Stimulated activated CD8-positive, alpha-beta memory T cell treated with anti-CD3 and anti-CD28 coated beads, Interleukin-2, amount 100 ng/mL, for 48 hours (primary cell): ENCODE measurements around the gene ARHGAP10.
"Not testable (repeated sequence)": the region's sequence is repeated elsewhere in the genome, so short reads cannot be mapped to it uniquely, and the experiment has no call there.

Experiments
- DNase-seq, 2 donors: peaks; one replicate each; pipeline ENCODE4 v3.0.0-alpha.2; 2020; ENCODE audit warnings: low read depth in 2 of 2

ARHGAP10 gene

DNA sequence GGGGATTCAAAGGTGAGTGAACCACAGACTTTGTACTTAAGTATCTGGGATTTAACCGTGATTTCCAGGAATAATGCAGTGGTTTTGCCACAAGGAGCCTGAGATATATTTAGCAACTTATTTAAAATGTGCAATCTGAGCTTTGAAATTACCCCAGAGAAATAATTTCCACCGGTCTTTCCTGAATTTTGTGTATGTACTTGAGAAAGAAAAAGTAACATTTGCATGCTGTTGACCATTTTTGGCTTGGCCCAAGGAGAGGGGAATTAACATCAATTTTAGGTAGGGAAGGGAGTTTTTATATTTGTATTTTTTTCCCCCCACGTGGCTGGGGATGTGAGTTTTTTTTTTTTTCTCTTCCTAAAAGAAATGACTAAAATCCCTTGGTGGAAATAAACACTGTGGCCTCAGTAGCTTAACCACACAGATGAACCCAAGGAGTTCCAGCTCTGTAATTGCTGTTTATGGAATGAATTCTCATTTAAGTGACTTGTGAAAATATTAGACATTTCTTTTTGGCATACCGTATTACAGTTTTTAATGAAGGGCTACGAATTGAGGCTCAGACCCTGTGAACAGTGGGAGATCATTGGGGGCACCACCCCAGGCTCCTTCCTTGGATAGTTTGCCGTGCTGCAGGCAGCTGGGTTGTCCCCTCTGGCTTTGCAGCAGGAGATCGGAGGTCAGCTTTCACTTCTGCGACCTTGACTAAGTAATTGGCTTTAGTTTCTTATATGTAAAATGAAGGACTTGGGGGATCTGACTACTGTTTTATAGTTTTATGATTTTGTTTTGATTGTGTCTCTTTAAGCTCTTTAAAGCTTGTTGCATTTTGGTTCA is 116.1 kb downstream of the ARHGAP10 start:
- no peak for DNase-seq

DNA sequence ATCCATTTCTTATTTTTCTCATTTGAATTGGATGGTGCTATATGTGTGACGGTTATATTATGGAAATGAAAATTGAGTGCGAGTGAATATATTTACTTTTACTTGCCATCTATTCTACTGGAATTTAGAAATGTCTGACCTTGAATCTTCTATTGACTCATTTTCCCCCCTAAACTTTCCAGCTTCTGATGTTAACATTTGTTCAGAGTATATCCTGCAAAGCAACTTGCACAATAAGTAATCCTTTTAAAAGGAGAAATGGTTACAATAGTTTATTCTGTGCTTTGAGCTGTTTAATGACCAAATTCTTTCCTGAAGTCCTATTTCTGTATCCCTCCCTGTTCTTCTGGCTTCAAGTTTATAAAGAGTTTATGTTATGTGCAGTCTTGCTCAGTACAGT is 116.7 kb downstream of the ARHGAP10 start:
- no peak for DNase-seq

- no peak for DNase-seq
Observed at GRCh38 chr4:147851135-147851534, 119.2 kb downstream of the ARHGAP10 start.

GRCh38 chr4:147853706-147854105 is 121.8 kb downstream of the ARHGAP10 start:
- no peak for DNase-seq

DNA sequence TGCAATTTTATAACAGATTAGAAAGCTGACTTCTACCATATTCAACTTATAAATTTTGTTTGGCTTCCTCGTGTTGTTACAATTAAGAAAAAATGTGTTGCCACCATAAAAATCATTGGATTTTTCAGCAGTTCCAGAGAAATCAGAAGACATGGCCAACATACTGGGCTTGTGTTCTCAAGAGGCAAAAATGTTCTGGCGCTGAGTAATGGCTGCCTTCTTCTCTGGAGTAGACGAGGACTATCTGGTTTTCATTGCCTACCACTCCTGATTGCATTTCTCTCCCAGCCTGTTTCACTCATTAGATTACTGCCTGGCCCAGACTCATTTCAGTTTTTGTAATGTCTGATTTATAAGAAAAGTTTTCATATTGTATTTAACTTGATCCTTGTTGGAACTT is 122.3 kb downstream of the ARHGAP10 start:
- no peak for DNase-seq

GRCh38 chr4:147855571-147856009 is 123.7 kb downstream of the ARHGAP10 start:
- no peak for DNase-seq

DNA sequence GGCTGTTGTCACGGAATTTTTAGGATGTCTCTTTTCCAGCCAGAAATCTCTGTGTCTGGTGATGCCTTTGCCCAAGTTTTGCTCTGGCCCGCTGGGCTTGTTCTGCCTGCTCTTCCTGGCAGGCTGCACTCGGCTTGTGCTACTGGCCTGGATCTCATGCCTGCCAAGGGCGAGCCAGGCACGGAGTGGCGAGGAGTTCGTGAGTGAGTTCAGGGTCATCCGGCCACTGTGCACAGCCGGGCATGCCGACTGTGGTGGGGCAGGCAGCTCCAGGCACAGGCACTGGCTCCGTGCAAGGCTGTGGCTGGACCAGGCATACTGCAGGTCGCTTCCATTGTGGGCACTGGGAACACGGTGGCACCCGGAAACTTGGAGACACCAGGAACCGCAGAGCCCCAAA is 129.1 kb downstream of the ARHGAP10 start:
- no peak for DNase-seq

DNA sequence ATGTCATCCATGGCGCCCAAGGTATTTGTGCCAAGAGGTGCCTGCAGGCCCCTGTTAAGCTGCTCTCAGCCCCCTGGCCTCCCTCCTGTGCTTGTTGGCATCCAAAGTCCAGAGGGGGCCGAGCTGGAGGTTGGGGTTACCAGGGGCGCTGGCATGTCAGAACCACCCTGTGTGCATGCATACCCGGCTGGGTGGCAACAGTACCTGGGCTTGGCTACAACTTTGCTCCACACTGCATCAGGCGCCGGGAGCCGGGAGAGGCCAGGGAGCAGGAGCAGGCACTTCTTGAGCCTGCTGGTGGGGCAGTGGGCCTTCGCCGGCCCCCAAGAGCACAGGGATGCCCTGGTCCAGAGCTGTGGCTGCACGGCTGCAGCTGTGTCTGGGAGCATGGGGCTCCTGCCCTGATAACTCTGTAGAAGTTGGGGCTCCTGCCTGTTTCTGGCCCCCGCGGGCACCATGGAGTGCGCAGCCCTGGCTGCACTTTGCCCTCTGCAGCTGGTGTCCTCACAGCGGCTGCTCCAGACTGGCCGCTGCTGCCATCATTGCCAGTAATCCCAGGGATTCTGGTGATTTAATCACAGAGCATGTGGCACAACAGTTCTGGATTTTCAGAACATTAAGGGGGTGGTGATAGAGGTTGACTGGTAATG is 130.3 kb downstream of the ARHGAP10 start:
- no peak for DNase-seq

DNA sequence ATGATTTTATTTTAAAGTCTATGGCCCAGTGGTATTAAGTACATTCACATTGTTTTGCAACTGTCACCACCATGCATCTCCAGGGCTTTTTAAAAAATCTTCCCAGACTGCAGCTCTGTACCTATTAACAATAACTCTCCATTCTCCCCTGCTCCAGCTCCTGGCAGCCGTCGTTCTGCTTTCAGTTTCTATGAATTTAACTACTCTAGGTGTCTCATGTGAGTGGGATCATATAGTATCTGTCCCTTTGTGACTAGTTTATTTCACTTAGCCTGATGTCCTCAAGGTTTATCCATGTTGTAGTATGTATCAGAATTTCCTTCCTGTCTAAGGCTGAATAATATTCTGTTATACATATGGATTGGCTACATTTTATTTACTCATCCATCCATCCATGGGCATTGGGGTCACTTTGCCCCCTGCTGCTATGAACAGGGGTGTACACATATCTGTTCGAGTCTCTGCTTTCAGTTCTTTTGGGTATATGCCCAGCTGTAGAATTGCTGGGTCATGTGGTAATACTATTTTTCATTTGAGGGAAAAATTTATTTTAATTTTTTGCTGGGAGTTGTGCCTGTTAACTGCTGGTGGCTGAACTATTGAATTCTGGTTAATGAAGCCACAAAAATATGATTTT is 131.3 kb downstream of the ARHGAP10 start:
- DNase-seq, result no peak

DNA sequence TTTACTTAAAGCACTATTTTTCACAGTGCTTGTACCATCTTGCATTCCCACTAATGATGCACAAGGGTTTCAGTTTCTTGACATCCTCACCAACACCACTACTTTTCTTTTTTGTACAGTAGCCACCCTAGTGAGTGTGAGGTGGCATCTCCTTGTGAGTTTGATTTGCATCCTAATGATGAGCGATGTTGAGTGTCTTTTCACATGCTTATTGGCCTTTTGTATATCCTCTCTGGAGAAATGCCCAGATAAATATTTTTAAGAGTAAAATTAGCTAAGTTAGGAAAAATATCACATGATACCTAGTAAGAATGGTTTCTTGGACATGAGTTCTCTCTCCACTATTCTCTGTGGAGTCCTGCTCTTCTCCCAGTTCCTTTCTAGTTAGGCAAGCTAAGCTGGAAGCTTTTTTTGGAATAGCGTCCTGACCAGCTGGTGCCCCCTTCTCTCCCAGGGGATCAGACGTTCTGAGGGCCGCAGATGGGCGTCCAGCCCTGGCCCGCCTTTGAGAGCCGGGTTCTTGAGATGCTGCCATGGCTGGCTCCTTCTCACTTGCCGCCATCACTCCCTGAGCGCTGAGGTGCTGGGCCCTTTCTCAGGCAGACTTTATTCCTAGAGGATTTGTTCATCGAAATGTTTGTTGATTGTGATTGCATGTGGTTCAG is 132.1 kb downstream of the ARHGAP10 start:
- DNase-seq, result no peak

- DNase-seq, result no peak
Observed at GRCh38 chr4:147864607-147865006, 132.7 kb downstream of the ARHGAP10 start.

DNA sequence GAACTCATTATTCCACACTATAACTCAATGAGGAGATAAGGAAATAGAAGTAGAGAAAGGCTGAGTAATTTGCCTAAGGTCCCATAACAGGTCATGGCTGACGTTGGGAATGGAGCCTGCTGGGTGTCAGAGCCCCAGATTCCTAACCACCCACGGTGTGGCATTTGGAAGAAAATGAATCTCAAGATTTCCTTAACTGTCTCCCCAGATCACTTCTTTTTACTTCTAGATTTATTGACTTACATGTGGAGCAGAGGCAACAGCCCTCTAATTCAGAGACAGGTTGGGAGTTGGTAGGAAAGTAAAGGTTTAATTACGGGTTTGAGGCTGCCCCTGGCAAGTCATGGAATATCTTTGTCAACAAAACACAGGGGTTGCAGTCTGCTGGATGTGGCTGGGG is 134.0 kb downstream of the ARHGAP10 start:
- DNase-seq, result no peak

- DNase-seq, result peak; percentile 77 to 88
Observed at GRCh38 chr4:147866532-147867271, 134.8 kb downstream of the ARHGAP10 start.

GRCh38 chr4:147874109-147874508 is 142.2 kb downstream of the ARHGAP10 start:
- no peak for DNase-seq

- DNase-seq, result no peak
Observed at GRCh38 chr4:147877308-147877771, 145.5 kb downstream of the ARHGAP10 start.

DNA sequence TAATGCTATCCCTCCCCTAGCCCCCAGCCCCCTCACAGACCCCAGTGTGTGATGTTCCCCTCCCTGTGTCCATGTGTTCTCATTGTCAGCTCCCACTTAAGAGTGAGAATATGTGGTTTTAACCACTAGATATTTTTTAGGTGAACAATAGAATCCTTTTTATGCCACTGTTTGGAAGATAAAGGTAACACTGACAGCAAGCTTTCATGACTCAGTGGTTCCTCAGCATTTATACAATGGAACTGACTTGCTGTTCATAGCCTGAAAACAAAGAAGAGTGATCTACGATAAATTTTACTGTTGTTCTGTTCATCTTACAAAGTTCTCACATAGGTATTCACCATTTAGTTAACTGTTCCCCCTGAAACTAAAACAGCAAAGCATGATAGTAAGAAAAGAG is 147.8 kb downstream of the ARHGAP10 start:
- DNase-seq, result no peak

DNA sequence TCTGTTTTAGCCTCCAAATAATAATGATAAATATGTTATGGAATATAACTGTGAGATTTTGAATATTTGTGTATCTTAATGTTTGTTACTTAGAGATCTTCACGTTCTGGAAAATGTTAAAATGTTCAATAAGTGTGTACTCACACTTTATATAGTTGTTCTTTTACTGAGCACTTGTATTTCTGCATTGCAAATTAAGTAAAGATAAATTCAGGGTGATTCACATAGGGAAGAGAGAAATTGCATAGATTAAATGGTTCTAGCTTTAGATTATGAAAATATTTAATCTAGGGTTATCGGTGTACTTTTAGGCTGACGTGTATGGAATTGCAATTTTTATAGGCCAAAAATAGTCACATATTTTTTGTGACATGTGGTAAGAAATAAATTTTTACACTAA is 148.6 kb downstream of the ARHGAP10 start:
- DNase-seq, result no peak

DNA sequence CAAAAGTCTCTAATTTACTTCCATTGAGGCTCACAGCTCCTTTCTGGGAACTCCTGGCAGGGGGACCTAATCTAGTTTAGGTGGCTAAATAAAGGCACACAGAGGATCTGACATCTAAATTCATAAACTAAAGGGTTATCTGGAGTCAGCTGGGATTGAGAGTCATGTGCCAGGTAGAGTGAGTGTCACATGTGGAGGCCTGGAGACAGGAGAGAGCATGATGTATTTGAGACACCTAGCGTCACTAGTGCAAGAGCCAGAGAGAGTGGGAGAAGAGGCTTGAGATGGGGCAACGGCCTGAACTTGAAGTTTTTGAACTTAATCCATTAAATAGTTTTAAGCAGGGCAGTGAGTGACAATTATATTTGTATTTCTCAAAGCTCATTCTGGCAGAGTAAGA is 152.6 kb downstream of the ARHGAP10 start:
- DNase-seq, result no peak

GRCh38 chr4:147885216-147885615 is 153.3 kb downstream of the ARHGAP10 start:
- not testable (repeated sequence) for DNase-seq

GRCh38 chr4:147891476-147892115 is 159.7 kb downstream of the ARHGAP10 start:
- no peak for DNase-seq

GRCh38 chr4:147899512-147899911 is 167.6 kb downstream of the ARHGAP10 start:
- no peak for DNase-seq
